ENCODE results near the gene TNFRSF11A.

DNA sequence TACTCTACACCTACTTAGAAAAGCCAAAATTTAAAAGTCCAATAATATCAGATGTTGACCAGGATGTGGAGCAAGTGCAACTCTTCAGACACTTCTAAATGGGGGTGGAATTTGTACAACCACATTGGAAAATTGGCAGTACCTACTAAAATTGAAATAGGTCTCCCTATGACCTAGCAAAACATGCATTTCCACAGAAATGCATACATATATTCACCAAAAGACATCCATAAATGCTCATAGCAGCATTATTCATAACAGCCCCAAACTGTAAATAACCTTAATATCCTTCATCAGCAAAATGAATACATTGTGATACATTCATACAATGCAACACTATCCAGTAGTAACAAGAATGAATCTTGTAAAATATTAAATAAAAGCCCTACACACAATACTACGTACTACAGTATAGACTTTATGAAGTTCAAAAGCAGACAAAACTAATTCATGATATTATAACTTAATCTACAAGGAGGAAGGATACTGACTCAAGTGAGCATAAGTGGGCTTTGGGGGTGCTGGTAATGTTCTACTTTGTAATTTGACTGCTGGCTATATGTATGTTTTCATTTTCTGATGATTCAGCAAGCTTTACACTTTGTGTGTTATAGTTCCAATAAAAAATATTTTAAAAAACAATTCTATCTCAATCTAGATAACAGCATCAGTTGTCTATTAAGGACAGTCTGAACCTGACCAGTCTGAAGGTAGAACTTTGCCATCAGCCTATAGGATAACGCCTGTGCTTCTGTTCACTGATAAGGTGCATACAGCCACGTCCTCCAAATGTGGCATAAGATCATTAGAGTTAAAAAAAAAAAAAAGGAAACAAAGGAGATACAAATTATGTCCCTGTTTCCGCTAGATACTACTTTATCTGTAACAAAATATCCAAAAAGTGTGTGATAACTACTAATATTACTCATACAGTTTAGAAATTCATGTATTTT, 6.6 kb upstream of the TNFRSF11A start:
- TF ChIP-seq, protein P1, sequence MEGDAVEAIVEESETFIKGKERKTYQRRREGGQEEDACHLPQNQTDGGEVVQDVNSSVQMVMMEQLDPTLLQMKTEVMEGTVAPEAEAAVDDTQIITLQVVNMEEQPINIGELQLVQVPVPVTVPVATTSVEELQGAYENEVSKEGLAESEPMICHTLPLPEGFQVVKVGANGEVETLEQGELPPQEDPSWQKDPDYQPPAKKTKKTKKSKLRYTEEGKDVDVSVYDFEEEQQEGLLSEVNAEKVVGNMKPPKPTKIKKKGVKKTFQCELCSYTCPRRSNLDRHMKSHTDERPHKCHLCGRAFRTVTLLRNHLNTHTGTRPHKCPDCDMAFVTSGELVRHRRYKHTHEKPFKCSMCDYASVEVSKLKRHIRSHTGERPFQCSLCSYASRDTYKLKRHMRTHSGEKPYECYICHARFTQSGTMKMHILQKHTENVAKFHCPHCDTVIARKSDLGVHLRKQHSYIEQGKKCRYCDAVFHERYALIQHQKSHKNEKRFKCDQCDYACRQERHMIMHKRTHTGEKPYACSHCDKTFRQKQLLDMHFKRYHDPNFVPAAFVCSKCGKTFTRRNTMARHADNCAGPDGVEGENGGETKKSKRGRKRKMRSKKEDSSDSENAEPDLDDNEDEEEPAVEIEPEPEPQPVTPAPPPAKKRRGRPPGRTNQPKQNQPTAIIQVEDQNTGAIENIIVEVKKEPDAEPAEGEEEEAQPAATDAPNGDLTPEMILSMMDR (IDR thresholded peaks at IDR 0.05; ENCODE audit: low read depth, low read length): no peak
- TF ChIP-seq EZH2phosphoT487 (IDR thresholded peaks at IDR 0.05; ENCODE audit: low read depth): no peak

Measured in OCI-LY3 (cell line).